ENCODE measurements around the gene SLC34A1.

Gene SLC34A1

GRCh38 chr5:177393206-177393765 is 9.1 kb downstream of the SLC34A1 start:
- H4K20me1 ChIP-seq (ENCODE audit: insufficient read depth, low read length) = no peaks in the 10 kb centered on the region
- H3K9me3 ChIP-seq (ENCODE audit: low read length) = no peaks in the 10 kb centered on the region
- no peaks in the 10 kb centered on the region for H3K9me2 ChIP-seq (ENCODE audit: low read depth, low read length)
- no peak overlapping the region for H3K4me2 ChIP-seq (ENCODE audit: low read length)
- H3K4me1 ChIP-seq (ENCODE audit: insufficient read depth, low read length, severe bottlenecking) = peaks cover 21% of the 10 kb centered on the region
- no peaks in the 10 kb centered on the region for H3K36me3 ChIP-seq (ENCODE audit: insufficient read depth, low read length)
- no peak overlapping the region for H3K9ac ChIP-seq (ENCODE audit: low read length)
- no peak for TF ChIP-seq CTCF (IDR thresholded peaks at IDR 0.05; ENCODE audit: low read length)
- no peak for TF ChIP-seq EZH2 (IDR thresholded peaks at IDR 0.05; ENCODE audit: borderline replicate concordance, low read length)
- no peak overlapping the region for H3K4me3 ChIP-seq (ENCODE audit: low read depth, low read length, poor library complexity, severe bottlenecking)
- H2AFZ ChIP-seq (ENCODE audit: low read length) = no peak overlapping the region
- H3K27ac ChIP-seq (ENCODE audit: low read depth, low read length, poor library complexity, severe bottlenecking) = no peak overlapping the region
- peaks cover 4% of the 10 kb centered on the region for H3K27me3 ChIP-seq (ENCODE audit: insufficient read depth, low read length)
- H3F3A ChIP-seq (ENCODE audit: insufficient read depth, low read length) = no peaks in the 10 kb centered on the region
- no peaks in the 10 kb centered on the region for H3K79me2 ChIP-seq (ENCODE audit: insufficient read depth, low read length)

- no peaks in the 10 kb centered on the region for H3K9me2 ChIP-seq (ENCODE audit: low read depth, low read length)
- no peaks in the 10 kb centered on the region for H3K36me3 ChIP-seq (ENCODE audit: insufficient read depth, low read length)
- no peak overlapping the region for H3K9ac ChIP-seq (ENCODE audit: low read length)
- H4K20me1 ChIP-seq (ENCODE audit: insufficient read depth, low read length) = no peaks in the 10 kb centered on the region
- H3K27me3 ChIP-seq (ENCODE audit: insufficient read depth, low read length) = peaks cover 4% of the 10 kb centered on the region
- no peak overlapping the region for H3K4me3 ChIP-seq (ENCODE audit: low read depth, low read length, poor library complexity, severe bottlenecking)
- no peak overlapping the region for H3K27ac ChIP-seq (ENCODE audit: low read depth, low read length, poor library complexity, severe bottlenecking)
- H3K4me2 ChIP-seq (ENCODE audit: low read length) = no peak overlapping the region
- TF ChIP-seq CTCF (IDR thresholded peaks at IDR 0.05; ENCODE audit: low read length) (no peak), EZH2 (IDR thresholded peaks at IDR 0.05; ENCODE audit: borderline replicate concordance, low read length) (no peak)
- H3K79me2 ChIP-seq (ENCODE audit: insufficient read depth, low read length) = no peaks in the 10 kb centered on the region
- peaks cover 15% of the 10 kb centered on the region for H3K4me1 ChIP-seq (ENCODE audit: insufficient read depth, low read length, severe bottlenecking)
- no peaks in the 10 kb centered on the region for H3K9me3 ChIP-seq (ENCODE audit: low read length)
- no peaks in the 10 kb centered on the region for H3F3A ChIP-seq (ENCODE audit: insufficient read depth, low read length)
- H2AFZ ChIP-seq (ENCODE audit: low read length) = no peak overlapping the region
Measured at GRCh38 chr5:177393990-177394389, 9.8 kb downstream of the SLC34A1 start.

GRCh38 chr5:177396078-177396477 is 11.8 kb downstream of the SLC34A1 start:
- peaks cover 4% of the 10 kb centered on the region for H3K27me3 ChIP-seq (ENCODE audit: insufficient read depth, low read length)

More at GRCh38 chr5:177396078-177396477, 11.8 kb downstream of the SLC34A1 start:
- Histone ChIP-seq H3K4me3 (ENCODE audit: low read depth, low read length, poor library complexity, severe bottlenecking) (no peak overlapping the region), H3K36me3 (ENCODE audit: insufficient read depth, low read length) (no peaks in the 10 kb centered on the region), H3K27ac (ENCODE audit: low read depth, low read length, poor library complexity, severe bottlenecking) (no peak overlapping the region), H3F3A (ENCODE audit: insufficient read depth, low read length) (no peaks in the 10 kb centered on the region), H3K9me3 (ENCODE audit: low read length) (no peaks in the 10 kb centered on the region), H3K9ac (ENCODE audit: low read length) (no peak overlapping the region), H3K79me2 (ENCODE audit: insufficient read depth, low read length) (no peaks in the 10 kb centered on the region), H4K20me1 (ENCODE audit: insufficient read depth, low read length) (no peaks in the 10 kb centered on the region), H3K4me2 (ENCODE audit: low read length) (no peak overlapping the region), H3K9me2 (ENCODE audit: low read depth, low read length) (no peaks in the 10 kb centered on the region), H3K4me1 (ENCODE audit: insufficient read depth, low read length, severe bottlenecking) (no peaks in the 10 kb centered on the region), H2AFZ (ENCODE audit: low read length) (no peak overlapping the region)
- TF ChIP-seq CTCF (IDR thresholded peaks at IDR 0.05; ENCODE audit: low read length) (no peak), EZH2 (IDR thresholded peaks at IDR 0.05; ENCODE audit: borderline replicate concordance, low read length) (no peak)

All from OCI-LY1 (cell line).